SK-N-SH (cell line): ENCODE results near the gene MS4A14. TPM values are rescaled to one million over a fixed set of nuclear protein-coding genes. Genes with fewer than 3 reads are reported as not detected.

Experiments used
- CTCF ChIA-PET: fragments of 300-600, 350-600 bp; formaldehyde crosslinking; extraction: SDS; loops from one replicate; lab custom pipeline; 2021; lab: Yijun Ruan, JAX
- POLR2A ChIA-PET: fragments of 350-600 bp; sonication (Branson Sonifier 250); formaldehyde crosslinking; extraction: SDS; loops from one replicate; lab custom pipeline; 2020; ENCODE audit warnings: antibody characterized with exemption, inconsistent platforms; lab: Yijun Ruan, JAX
- DNase-seq: peaks from one replicate; pipeline ENCODE4 v3.0.0; 2012
- H2AFZ ChIP-seq: fragments of 200-600 bp; sonication (generic); 2 replicates; pipeline ENCODE4 v1.8.1; 2016; ENCODE audit warnings: antibody characterized with exemption, mild to moderate bottlenecking, low read depth
- H3F3A ChIP-seq: fragments of 200-600 bp; sonication (generic); replicated peaks from 2 replicates; pipeline ENCODE3; 2016; ENCODE audit warnings: antibody characterized with exemption, mild to moderate bottlenecking; ENCODE audit not compliant: insufficient read depth
- H3K27ac ChIP-seq, 2 experiments: fragments of 200-500 bp in 1 of 2; fragments of 200-600 bp in 1 of 2; sonication (Bioruptor generic) in 1 of 2; sonication (generic), shearing (Covaris generic) in 1 of 2; 2 replicates each; pipeline versions ENCODE4 v1.5.1 to v1.6.1; 2014 to 2016; ENCODE audit warnings: low read depth in 2 of 2, inconsistent platforms in 1 of 2, low read length in 1 of 2, mild to moderate bottlenecking in 1 of 2, mixed read lengths in 1 of 2
- H3K27me3 ChIP-seq: fragments of 200-600 bp; sonication (generic), shearing (Covaris generic); 2 replicates; pipeline ENCODE4 v1.6.1; 2016; ENCODE audit warnings: mixed run types; ENCODE audit not compliant: insufficient read depth
- H3K36me3 ChIP-seq, 2 experiments: fragments of 200-500 bp in 1 of 2; fragments of 200-600 bp in 1 of 2; sonication (Bioruptor generic) in 1 of 2; sonication (generic) in 1 of 2; replicated peaks in 1 of 2; 2 replicates each; pipeline versions ENCODE3 to v1.5.1; 2014 to 2016; ENCODE audit warnings: low read length in 1 of 2, mild to moderate bottlenecking in 1 of 2; ENCODE audit not compliant: insufficient read depth in 2 of 2, control insufficient read depth in 1 of 2
- H3K4me1 ChIP-seq, 2 experiments: fragments of 200-500 bp in 1 of 2; fragments of 200-600 bp in 1 of 2; sonication (Bioruptor generic) in 1 of 2; sonication (generic), shearing (Covaris generic) in 1 of 2; 2 replicates each; pipeline versions ENCODE4 v1.5.1 to v1.6.1; 2014 to 2016; ENCODE audit warnings: low read depth in 1 of 2, low read length in 1 of 2, mixed run types in 1 of 2; ENCODE audit not compliant: insufficient read depth in 2 of 2, control insufficient read depth in 1 of 2
- H3K4me2 ChIP-seq: fragments of 200-600 bp; sonication (generic), shearing (Covaris generic); 2 replicates; pipeline ENCODE4 v1.6.1; 2017; ENCODE audit warnings: mixed run types
- H3K4me3 ChIP-seq, 2 experiments: fragments of 200-500 bp in 1 of 2; fragments of 200-600 bp in 1 of 2; sonication (Bioruptor generic) in 1 of 2; sonication (generic), shearing (Covaris generic) in 1 of 2; 2 replicates each; pipeline versions ENCODE4 v1.5.1 to v1.8.1; 2014 to 2016; ENCODE audit warnings: low read depth in 2 of 2, inconsistent platforms in 1 of 2, low read length in 1 of 2, mild to moderate bottlenecking in 1 of 2, mixed read lengths in 1 of 2, moderate library complexity in 1 of 2
- H3K79me2 ChIP-seq: fragments of 200-600 bp; sonication (generic); 2 replicates; pipeline ENCODE4 v1.8.1; 2017; ENCODE audit warnings: mild to moderate bottlenecking; ENCODE audit not compliant: insufficient read depth
- H3K9ac ChIP-seq: fragments of 200-600 bp; sonication (generic); 2 replicates; pipeline ENCODE4 v1.6.1; 2017; ENCODE audit warnings: mixed run types
- H3K9me2 ChIP-seq: fragments of 200-600 bp; sonication (generic); 2 replicates; pipeline ENCODE4 v1.6.1; 2017; ENCODE audit warnings: mixed run types
- H3K9me3 ChIP-seq: fragments of 200-600 bp; sonication (generic); 2 replicates; pipeline ENCODE4 v1.6.1; 2017; ENCODE audit warnings: mixed run types, mild to moderate bottlenecking, moderate library complexity
- H4K20me1 ChIP-seq: fragments of 200-600 bp; sonication (generic); 2 replicates; pipeline ENCODE4 v1.6.1; 2017; ENCODE audit warnings: mild to moderate bottlenecking, mixed run types; ENCODE audit not compliant: insufficient read depth
- EP300 ChIP-seq, 2 experiments: IDR thresholded peaks; 2 replicates each; pipeline versions ENCODE4 v1.4.0 to v1.6.1; 2012; ENCODE audit warnings: borderline replicate concordance in 1 of 2, low read depth in 1 of 2, low read length in 1 of 2
- EZH2phosphoT487 ChIP-seq: fragments of 200-600 bp; sonication (generic); IDR thresholded peaks from 2 replicates; pipeline ENCODE4 v1.6.1; 2017; ENCODE audit warnings: low read depth, mixed run types, mild to moderate bottlenecking, antibody characterized with exemption, moderate library complexity, borderline replicate concordance
- GATA2 ChIP-seq: sonication (generic); formaldehyde crosslinking; IDR thresholded peaks from 2 replicates; pipeline ENCODE4 v1.5.0; 2020; ENCODE audit warnings: mild to moderate bottlenecking, missing genetic modification reagents
- POLR2AphosphoS5 ChIP-seq: IDR thresholded peaks from 2 replicates; pipeline ENCODE4 v1.6.1; 2012; ENCODE audit warnings: low read depth, low read length
- RXRA ChIP-seq: IDR thresholded peaks from 2 replicates; pipeline ENCODE4 v1.4.0; 2012; ENCODE audit warnings: low read depth, mild to moderate bottlenecking, borderline replicate concordance
- SIN3A ChIP-seq: IDR thresholded peaks from 2 replicates; pipeline ENCODE4 v1.6.1; 2012; ENCODE audit warnings: low read depth, mild to moderate bottlenecking, low read length, moderate library complexity, borderline replicate concordance
- SMC3 ChIP-seq: IDR thresholded peaks from 2 replicates; pipeline ENCODE4 v1.6.1; 2012; ENCODE audit warnings: low read depth, low read length, improper control_type of control experiment
- USF1 ChIP-seq: IDR thresholded peaks from 2 replicates; pipeline ENCODE4 v1.4.0; 2012; ENCODE audit warnings: low read depth, borderline replicate concordance
- WGBS: methylation state at CpG from one replicate; pipeline ENCODE4 v1.1.6; 2017; ENCODE audit warnings: low lambda C conversion rate; 5-methylcytosine and 5-hydroxymethylcytosine counted together
- polyA plus RNA-seq, 3 experiments: library from polyadenylated mRNA; depleted of rRNA; stranded (reverse); fragments of >200 nt; gene quantifications; 2 replicates each; pipeline ENCODE4 v1.2.3, GENCODE V29; 2012

MS4A14 gene
- polyA plus RNA-seq, 1 of the 3 experiments (the other 2 are of a cell fraction), result not detected

- TF ChIP-seq POLR2AphosphoS5, result no peak
- TF ChIP-seq GATA2 (CRISPR knock-in tag), result no peak
These were observed 59.3 kb downstream of the MS4A14 start, which contains the start of gene MS4A1 (continued) for GRCh38 chr11:60455531-60456042.

- TF ChIP-seq EZH2phosphoT487 (no peak), SMC3 (no peak), POLR2AphosphoS5 (no peak), RXRA (no peak), USF1 (no peak), EP300 (IDR thresholded peaks at IDR 0.05; ENCODE audit: borderline replicate concordance in 1 of 2, low read depth in 1 of 2, low read length in 1 of 2) (no peak)
These were observed 61.3 kb downstream of the MS4A14 start for GRCh38 chr11:60457576-60457975.

GRCh38 chr11:60459345-60459744 lies 63.1 kb downstream of the MS4A14 start:
- no peak for TF ChIP-seq SIN3A
- WGBS, result 86% methylated on average over 1 of the region's 1 CpG
- no peaks in the 10 kb centered on the region for H3K9me2 ChIP-seq
- DNase-seq, result no peak
- H3K79me2 ChIP-seq, result no peaks in the 10 kb centered on the region
- H3K4me1 ChIP-seq, result no peaks in the 10 kb centered on the region
- no peaks in the 10 kb centered on the region for H3K36me3 ChIP-seq
- H3K27me3 ChIP-seq, result no peaks in the 10 kb centered on the region; the same call in 1 of the 2 replicates
- H3K9me3 ChIP-seq, result no peaks in the 10 kb centered on the region
- H3F3A ChIP-seq, result no peaks in the 10 kb centered on the region
- no peak overlapping the region for H3K27ac ChIP-seq
- H3K4me3 ChIP-seq, result no peak overlapping the region
- H3K9ac ChIP-seq, result no peak overlapping the region
- POLR2A ChIA-PET, result no interaction called here
- no peak overlapping the region for H2AFZ ChIP-seq
- no peak overlapping the region for H3K4me2 ChIP-seq
- CTCF ChIA-PET, result no interaction called here
- no peaks in the 10 kb centered on the region for H4K20me1 ChIP-seq

More at GRCh38 chr11:60457576-60457975, 61.3 kb downstream of the MS4A14 start:
- no peak overlapping the region for H2AFZ ChIP-seq
- ChIA-PET POLR2A (no interaction called here), CTCF (no interaction called here)
- H3K79me2 ChIP-seq, result no peaks in the 10 kb centered on the region
- no peak overlapping the region for H3K9ac ChIP-seq
- H3K9me3 ChIP-seq, result no peaks in the 10 kb centered on the region
- H3K4me3 ChIP-seq, result no peak overlapping the region
- H3K27ac ChIP-seq, result no peak overlapping the region
- H3K27me3 ChIP-seq, result no peaks in the 10 kb centered on the region; the same call in 1 of the 2 replicates
- H3F3A ChIP-seq, result no peaks in the 10 kb centered on the region
- H3K4me2 ChIP-seq, result no peak overlapping the region
- no peaks in the 10 kb centered on the region for H4K20me1 ChIP-seq
- WGBS, result 0% methylated on average over 3 of the region's 3 CpGs
- no peak for DNase-seq
- H3K36me3 ChIP-seq, result no peaks in the 10 kb centered on the region
- no peaks in the 10 kb centered on the region for H3K4me1 ChIP-seq
- no peaks in the 10 kb centered on the region for H3K9me2 ChIP-seq

Other genes with a start within 250 kb of the MS4A14 start
- not detected in 2 replicates for gene MS4A6A, start 213.4 kb upstream of the MS4A14 start, polyA plus RNA-seq (2012; rRNA removed)
- not detected in 2 replicates for gene MS4A4E, start 153.3 kb upstream of the MS4A14 start, polyA plus RNA-seq (2012; rRNA removed)
- not detected in 2 replicates for gene MS4A4A, start 115.8 kb upstream of the MS4A14 start, polyA plus RNA-seq (2012; rRNA removed)
- gene MS4A6E, start 69.2 kb upstream of the MS4A14 start, polyA plus RNA-seq (2012; rRNA removed), result not detected in 2 replicates
- gene MS4A7, start 17.9 kb upstream of the MS4A14 start, polyA plus RNA-seq (2012; rRNA removed), result not detected in 2 replicates
- gene MS4A5, start 33.1 kb downstream of the MS4A14 start, polyA plus RNA-seq (2012; rRNA removed), result not detected in 2 replicates
- not detected in 2 replicates for gene MS4A1, start 59.4 kb downstream of the MS4A14 start, polyA plus RNA-seq (2012; rRNA removed)
- gene MS4A12, start 96.3 kb downstream of the MS4A14 start, polyA plus RNA-seq (2012; rRNA removed), result not detected in 2 replicates
- not detected in 2 replicates for gene MS4A13, start 118.9 kb downstream of the MS4A14 start, polyA plus RNA-seq (2012; rRNA removed)